Stomach smooth muscle (tissue), 2 donors: ENCODE measurements around the gene ADAM33.
A peak's percentile ranks its signal among the peaks of the same experiment; 100 is the strongest.

Experiments used
- H3K27ac ChIP-seq: one replicate; pipeline ENCODE4 v1.7.0; 2013; ENCODE audit warnings: mild to moderate bottlenecking, low read length, inconsistent platforms
- H3K27me3 ChIP-seq, 2 donors: one replicate each; pipeline ENCODE4 v1.7.0; 2013; ENCODE audit warnings: low read length in 2 of 2; ENCODE audit not compliant: insufficient read depth in 2 of 2, control insufficient read depth in 1 of 2
- H3K36me3 ChIP-seq, 2 donors: one replicate each; pipeline ENCODE4 v1.7.0; 2013; ENCODE audit warnings: low read length in 2 of 2; ENCODE audit not compliant: control insufficient read depth in 2 of 2, insufficient read depth in 2 of 2
- H3K4me1 ChIP-seq: one replicate; pipeline ENCODE4 v1.7.0; 2013; ENCODE audit warnings: low read length; ENCODE audit not compliant: control insufficient read depth, insufficient read depth
- H3K4me3 ChIP-seq, 2 donors: one replicate each; pipeline ENCODE4 v1.7.0; 2013; ENCODE audit warnings: low read length in 2 of 2
- H3K9ac ChIP-seq, 2 donors: one replicate each; pipeline ENCODE4 v1.7.0; 2013; ENCODE audit warnings: low read length in 2 of 2, mild to moderate bottlenecking in 1 of 2
- H3K9me3 ChIP-seq, 2 donors: one replicate each; pipeline ENCODE4 v1.7.0; 2013; ENCODE audit warnings: low read length in 2 of 2; ENCODE audit not compliant: control insufficient read depth in 2 of 2
- donor health status: healthy.
- donor health status: Pancreatic carcinoma.

Gene ADAM33

GRCh38 chr20:3663858-3664257 is 18.0 kb downstream of the ADAM33 start:
- Histone ChIP-seq H3K36me3 (peaks cover 0 to 5% of the 10 kb centered on the region in 2 donors), H3K9ac (no peak overlapping the region), H3K27ac (no peak overlapping the region), H3K4me3 (no peak overlapping the region), H3K27me3 (peaks cover 7 to 23% of the 10 kb centered on the region in 2 donors), H3K9me3 (no peaks in the 10 kb centered on the region), H3K4me1 (peaks cover 11% of the 10 kb centered on the region)

GRCh38 chr20:3663031-3663701 is 18.6 kb downstream of the ADAM33 start, which contains the start of gene GFRA4:
GFRA4 (minus strand) TSS chr20:3663399; CDS start chr20:3663399, 0 bp downstream.
- peaks cover 11% of the 10 kb centered on the region for H3K4me1 ChIP-seq
- H3K9ac ChIP-seq, result no peak within 1 kb of the TSS
- no peak within 1 kb of the TSS for H3K27ac ChIP-seq
- H3K36me3 ChIP-seq, result no peaks in the 10 kb centered on the region
- no peaks in the 10 kb centered on the region for H3K9me3 ChIP-seq
- no peak within 1 kb of the TSS for H3K4me3 ChIP-seq
- peaks cover 7 to 23% of the 10 kb centered on the region in 2 donors for H3K27me3 ChIP-seq

GRCh38 chr20:3661814-3662665 is 19.8 kb downstream of the ADAM33 start:
- Histone ChIP-seq H3K9me3 (no peaks in the 10 kb centered on the region), H3K36me3 (no peaks in the 10 kb centered on the region), H3K27ac (no peak overlapping the region), H3K9ac (no peak overlapping the region), H3K4me1 (peaks cover 11% of the 10 kb centered on the region), H3K4me3 (no peak overlapping the region), H3K27me3 (peaks cover 7 to 23% of the 10 kb centered on the region in 2 donors)

GRCh38 chr20:3661060-3661813 is 20.6 kb downstream of the ADAM33 start:
- no peak overlapping the region for H3K9ac ChIP-seq
- H3K36me3 ChIP-seq, result no peaks in the 10 kb centered on the region
- peaks cover 9% of the 10 kb centered on the region for H3K4me1 ChIP-seq
- H3K27ac ChIP-seq, result no peak overlapping the region
- peak overlapping the region; percentile 31 to 57 for H3K4me3 ChIP-seq
- H3K27me3 ChIP-seq, result peaks cover 7 to 23% of the 10 kb centered on the region in 2 donors
- H3K9me3 ChIP-seq, result no peaks in the 10 kb centered on the region

GRCh38 chr20:3660262-3661059 is 21.3 kb downstream of the ADAM33 start:
- H3K4me1 ChIP-seq, result peaks cover 6% of the 10 kb centered on the region
- H3K4me3 ChIP-seq, result peak overlapping the region in 1 of 2 donors; percentile 57
- no peak overlapping the region for H3K9ac ChIP-seq
- peaks cover 0 to 2% of the 10 kb centered on the region in 2 donors for H3K9me3 ChIP-seq
- H3K36me3 ChIP-seq, result no peaks in the 10 kb centered on the region
- no peak overlapping the region for H3K27ac ChIP-seq
- H3K27me3 ChIP-seq, result peaks cover 7 to 23% of the 10 kb centered on the region in 2 donors

- H3K27me3 ChIP-seq, result peaks cover 7 to 23% of the 10 kb centered on the region in 2 donors
- H3K27ac ChIP-seq, result no peak overlapping the region
- H3K36me3 ChIP-seq, result no peaks in the 10 kb centered on the region
- H3K4me3 ChIP-seq, result no peak overlapping the region
- peaks cover 14% of the 10 kb centered on the region for H3K4me1 ChIP-seq
- no peak overlapping the region for H3K9ac ChIP-seq
- H3K9me3 ChIP-seq, result peaks cover 0 to 5% of the 10 kb centered on the region in 2 donors
These were observed 22.1 kb downstream of the ADAM33 start for GRCh38 chr20:3659492-3660261.

- no peak overlapping the region for H3K27ac ChIP-seq
- H3K9ac ChIP-seq, result no peak overlapping the region
- no peak overlapping the region for H3K4me3 ChIP-seq
- no peaks in the 10 kb centered on the region for H3K36me3 ChIP-seq
- H3K4me1 ChIP-seq, result peaks cover 18% of the 10 kb centered on the region
- peaks cover 0 to 5% of the 10 kb centered on the region in 2 donors for H3K9me3 ChIP-seq
- peaks cover 7 to 23% of the 10 kb centered on the region in 2 donors for H3K27me3 ChIP-seq
These were observed 22.9 kb downstream of the ADAM33 start for GRCh38 chr20:3658716-3659491.

- no peak overlapping the region for H3K4me3 ChIP-seq
- H3K9me3 ChIP-seq, result peaks cover 0 to 5% of the 10 kb centered on the region in 2 donors
- peaks cover 18% of the 10 kb centered on the region for H3K4me1 ChIP-seq
- no peak overlapping the region for H3K27ac ChIP-seq
- H3K9ac ChIP-seq, result no peak overlapping the region
- H3K36me3 ChIP-seq, result no peaks in the 10 kb centered on the region
- H3K27me3 ChIP-seq, result peaks cover 7 to 23% of the 10 kb centered on the region in 2 donors
These were observed 23.6 kb downstream of the ADAM33 start for GRCh38 chr20:3658019-3658715.

GRCh38 chr20:3655131-3655405 is 26.7 kb downstream of the ADAM33 start:
- no peak overlapping the region for H3K27ac ChIP-seq
- no peak overlapping the region for H3K4me3 ChIP-seq
- peaks cover 13% of the 10 kb centered on the region for H3K4me1 ChIP-seq
- H3K9me3 ChIP-seq, result peaks cover 0 to 5% of the 10 kb centered on the region in 2 donors
- peaks cover 1 to 5% of the 10 kb centered on the region in 2 donors for H3K27me3 ChIP-seq
- no peaks in the 10 kb centered on the region for H3K36me3 ChIP-seq
- H3K9ac ChIP-seq, result no peak overlapping the region
